ENCODE measurements around the gene QKI. TPM values are rescaled to one million over a fixed set of nuclear protein-coding genes. Genes with fewer than 3 reads are reported as not detected.

The QKI gene
- total RNA-seq, 1 donor = 212 TPM

GRCh38 chr6:163547287-163547686 lies 132.8 kb downstream of the QKI start:
- Histone ChIP-seq H3K9me3 (ENCODE audit: low read depth, low read length) (no peaks in the 10 kb centered on the region), H3K4me1 (ENCODE audit: insufficient read depth, low read length) (no peaks in the 10 kb centered on the region), H2AFZ (ENCODE audit: low read length) (no peak overlapping the region), H3K4me2 (ENCODE audit: insufficient read depth, low read length) (no peak overlapping the region), H3K79me2 (ENCODE audit: insufficient read depth, low read length) (peaks cover 75% of the 10 kb centered on the region), H3K27ac (ENCODE audit: low read depth, low read length) (no peak overlapping the region), H3K27me3 (ENCODE audit: insufficient read depth, low read length) (no peaks in the 10 kb centered on the region), H3K4me3 (ENCODE audit: insufficient read depth, low read length) (no peak overlapping the region), H4K20me1 (ENCODE audit: insufficient read depth, low read length) (peaks cover 6% of the 10 kb centered on the region), H3K36me3 (ENCODE audit: insufficient read depth, low read length) (no peaks in the 10 kb centered on the region)
- DNase-seq (ENCODE audit: insufficient read length, low spot score, missing footprints) = no peak
- no peak for TF ChIP-seq CTCF (IDR thresholded peaks at IDR 0.05; ENCODE audit: extremely low read depth, low read depth, low read length)

- Histone ChIP-seq H3K27me3 (ENCODE audit: insufficient read depth, low read length) (no peaks in the 10 kb centered on the region), H3K79me2 (ENCODE audit: insufficient read depth, low read length) (peaks cover 70% of the 10 kb centered on the region), H3K9me3 (ENCODE audit: low read depth, low read length) (no peaks in the 10 kb centered on the region), H3K36me3 (ENCODE audit: insufficient read depth, low read length) (no peaks in the 10 kb centered on the region), H3K4me1 (ENCODE audit: insufficient read depth, low read length) (no peaks in the 10 kb centered on the region), H3K27ac (ENCODE audit: low read depth, low read length) (no peak overlapping the region), H2AFZ (ENCODE audit: low read length) (no peak overlapping the region), H3K4me3 (ENCODE audit: insufficient read depth, low read length) (no peak overlapping the region), H3K4me2 (ENCODE audit: insufficient read depth, low read length) (no peak overlapping the region), H4K20me1 (ENCODE audit: insufficient read depth, low read length) (peaks cover 8% of the 10 kb centered on the region)
- TF ChIP-seq CTCF (IDR thresholded peaks at IDR 0.05; ENCODE audit: extremely low read depth, low read depth, low read length) = no peak
- no peak for DNase-seq (ENCODE audit: insufficient read length, low spot score, missing footprints)
These were observed 134.1 kb downstream of the QKI start for GRCh38 chr6:163548624-163549023.

GRCh38 chr6:163554032-163554431 lies 139.5 kb downstream of the QKI start:
- H3K4me1 ChIP-seq (ENCODE audit: insufficient read depth, low read length) = no peaks in the 10 kb centered on the region
- no peak overlapping the region for H2AFZ ChIP-seq (ENCODE audit: low read length)
- H3K27ac ChIP-seq (ENCODE audit: low read depth, low read length) = no peak overlapping the region
- H4K20me1 ChIP-seq (ENCODE audit: insufficient read depth, low read length) = peaks cover 8% of the 10 kb centered on the region
- no peak overlapping the region for H3K4me2 ChIP-seq (ENCODE audit: insufficient read depth, low read length)
- H3K36me3 ChIP-seq (ENCODE audit: insufficient read depth, low read length) = peaks cover 5% of the 10 kb centered on the region
- H3K4me3 ChIP-seq (ENCODE audit: insufficient read depth, low read length) = no peak overlapping the region
- no peak for TF ChIP-seq CTCF (IDR thresholded peaks at IDR 0.05; ENCODE audit: extremely low read depth, low read depth, low read length)
- H3K79me2 ChIP-seq (ENCODE audit: insufficient read depth, low read length) = peaks cover 70% of the 10 kb centered on the region
- no peak for DNase-seq (ENCODE audit: insufficient read length, low spot score, missing footprints)
- no peaks in the 10 kb centered on the region for H3K27me3 ChIP-seq (ENCODE audit: insufficient read depth, low read length)
- no peaks in the 10 kb centered on the region for H3K9me3 ChIP-seq (ENCODE audit: low read depth, low read length)

- H2AFZ ChIP-seq (ENCODE audit: low read length) = no peak overlapping the region
- peaks cover 8% of the 10 kb centered on the region for H4K20me1 ChIP-seq (ENCODE audit: insufficient read depth, low read length)
- H3K9me3 ChIP-seq (ENCODE audit: low read depth, low read length) = no peaks in the 10 kb centered on the region
- H3K27me3 ChIP-seq (ENCODE audit: insufficient read depth, low read length) = no peaks in the 10 kb centered on the region
- H3K79me2 ChIP-seq (ENCODE audit: insufficient read depth, low read length) = peaks cover 66% of the 10 kb centered on the region
- peak; percentile 78 for DNase-seq (ENCODE audit: insufficient read length, low spot score, missing footprints)
- no peak overlapping the region for H3K4me3 ChIP-seq (ENCODE audit: insufficient read depth, low read length)
- H3K4me2 ChIP-seq (ENCODE audit: insufficient read depth, low read length) = no peak overlapping the region
- peaks cover 6% of the 10 kb centered on the region for H3K36me3 ChIP-seq (ENCODE audit: insufficient read depth, low read length)
- peak; percentile 76 for TF ChIP-seq CTCF (IDR thresholded peaks at IDR 0.05; ENCODE audit: extremely low read depth, low read depth, low read length)
- no peak overlapping the region for H3K27ac ChIP-seq (ENCODE audit: low read depth, low read length)
- H3K4me1 ChIP-seq (ENCODE audit: insufficient read depth, low read length) = no peaks in the 10 kb centered on the region
These were observed 140.1 kb downstream of the QKI start for GRCh38 chr6:163554663-163555062.
